ENCODE data around the gene PRR33. TPM values are rescaled to one million over a fixed set of nuclear protein-coding genes. Genes with fewer than 3 reads are reported as not detected.

Gene PRR33
- total and polyA plus RNA-seq, 5 experiments from 2014 or later, result 0.06 to 0.15 (median 0.08) TPM; not detected in 2

DNA sequence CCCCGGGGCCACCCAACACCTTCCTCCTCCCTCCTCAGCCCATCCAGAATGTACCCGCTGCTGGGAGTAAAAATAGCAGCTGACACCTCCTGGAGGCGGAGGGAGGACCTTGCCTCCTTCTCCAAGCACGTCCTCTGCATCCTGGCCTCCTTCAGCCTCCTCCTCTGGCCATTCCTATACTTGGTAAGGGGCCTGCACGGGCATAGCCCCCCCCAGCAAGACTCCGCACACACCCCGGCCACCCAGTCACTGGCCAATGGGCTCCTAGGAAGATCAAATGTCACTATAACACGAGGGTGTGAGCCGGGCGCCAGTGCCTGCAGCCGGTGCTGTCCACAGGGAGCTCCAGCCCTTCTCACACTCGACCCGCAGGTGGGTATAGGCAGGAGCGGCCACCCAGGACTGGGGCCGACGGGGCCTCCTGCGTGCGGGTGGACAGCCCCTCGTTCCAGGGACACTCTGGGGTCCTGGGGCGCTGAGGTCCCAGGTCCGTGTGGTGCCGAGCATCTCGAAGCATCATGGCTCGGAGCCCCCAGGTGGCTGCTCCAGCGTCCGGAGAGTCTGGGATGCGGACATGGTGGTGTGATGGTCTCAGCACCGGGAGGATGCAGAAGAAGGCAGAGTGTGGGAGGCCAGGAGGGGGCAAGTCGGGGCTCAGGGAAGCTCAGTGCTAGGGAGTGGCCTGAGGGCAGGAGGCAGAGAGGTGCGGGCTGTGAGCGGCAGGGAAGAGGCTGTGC lies 27.9 kb upstream of the PRR33 start, which contains the start of gene TNNT3:
Gene TNNT3, plus strand, starts transcription at position 313 of the 737 bp plus-strand sequence. CDS start 3,172 bp downstream, outside the sequence.
- Mint-ChIP-seq H3K9me3 (no peaks in the 10 kb centered on the region), H3K4me1 (peaks cover 16 to 50% (median 33%) of the 10 kb centered on the region in 4 donors), H3K4me3 (peak within 1 kb of the TSS in 1 of 10 donors; percentile 58), H3K36me3 (no peaks in the 10 kb centered on the region), H3K27me3 (peaks cover 5 to 11% (median 7%) of the 10 kb centered on the region in 5 donors), H3K27ac (peak within 1 kb of the TSS in 4 of 10 donors; percentile 26 to 67 (median 55))
- ATAC-seq (no peak), DNase-seq (no peak)
- POLR2A ChIA-PET, result interaction anchor here (9.4 kb wide), 1 partner anchor 29 kb away, joined by 109 read pairs; the partner anchor contains the start of gene PRR33

DNA sequence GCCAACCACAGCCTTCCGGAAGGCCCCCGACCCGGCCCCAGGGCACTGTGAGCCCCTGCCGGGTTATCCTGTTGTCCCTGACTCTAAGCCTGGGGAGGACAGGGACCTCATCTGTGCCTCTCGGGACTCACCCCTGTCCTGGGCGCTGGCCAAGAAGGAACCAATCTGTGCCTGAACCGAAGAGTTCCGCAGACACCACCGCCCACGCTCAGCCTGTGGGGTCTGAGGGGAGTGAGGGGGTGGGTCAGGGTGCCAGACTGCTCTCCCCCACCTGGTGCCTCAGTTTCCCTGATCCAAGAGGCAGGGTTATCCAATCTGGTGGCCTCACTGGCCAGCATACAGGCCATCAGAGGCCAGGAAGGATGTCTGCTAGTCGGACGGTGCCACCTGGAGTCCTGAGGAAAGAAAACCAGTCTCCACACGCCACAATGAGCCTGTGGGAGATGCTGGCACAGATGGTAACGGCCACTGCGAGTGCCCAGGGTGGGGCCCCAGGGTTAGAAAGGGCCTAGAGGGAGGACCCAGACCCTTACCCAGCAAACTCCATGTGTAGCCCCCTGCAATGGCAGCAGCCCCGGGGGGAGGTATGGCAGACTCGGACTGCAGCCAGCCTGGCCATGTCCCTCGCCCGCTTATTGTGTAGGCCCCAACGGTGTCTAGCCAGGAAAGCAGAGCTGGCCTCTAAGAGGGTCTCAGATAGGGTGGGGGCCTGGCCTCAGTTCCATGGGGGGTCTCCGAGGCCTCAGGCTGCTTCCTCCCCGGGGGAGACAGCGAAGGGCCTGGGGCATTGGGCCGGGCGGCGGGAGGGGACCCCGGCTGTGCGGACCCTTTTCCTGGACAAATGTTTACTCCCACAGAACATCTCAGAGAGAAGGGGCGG lies 27.0 kb upstream of the PRR33 start:
- H3K4me1 Mint-ChIP-seq, result peaks cover 16 to 53% (median 35%) of the 10 kb centered on the region in 4 donors
- ATAC-seq (no peak), DNase-seq (no peak)
- peaks cover 4 to 17% (median 7%) of the 10 kb centered on the region in 5 donors for H3K27me3 Mint-ChIP-seq
- no peak overlapping the region for H3K4me3 Mint-ChIP-seq
- H3K9me3 Mint-ChIP-seq, result no peaks in the 10 kb centered on the region
- POLR2A ChIA-PET, result interaction anchor here (1.2 to 9.4 kb wide), 3 partner anchors 28 to 68 kb away, joined by 5 to 109 read pairs (median 7); partner anchors contain the start of gene PRR33
- peak overlapping the region in 1 of 10 donors; percentile 56 for H3K27ac Mint-ChIP-seq
- no peaks in the 10 kb centered on the region for H3K36me3 Mint-ChIP-seq

DNA sequence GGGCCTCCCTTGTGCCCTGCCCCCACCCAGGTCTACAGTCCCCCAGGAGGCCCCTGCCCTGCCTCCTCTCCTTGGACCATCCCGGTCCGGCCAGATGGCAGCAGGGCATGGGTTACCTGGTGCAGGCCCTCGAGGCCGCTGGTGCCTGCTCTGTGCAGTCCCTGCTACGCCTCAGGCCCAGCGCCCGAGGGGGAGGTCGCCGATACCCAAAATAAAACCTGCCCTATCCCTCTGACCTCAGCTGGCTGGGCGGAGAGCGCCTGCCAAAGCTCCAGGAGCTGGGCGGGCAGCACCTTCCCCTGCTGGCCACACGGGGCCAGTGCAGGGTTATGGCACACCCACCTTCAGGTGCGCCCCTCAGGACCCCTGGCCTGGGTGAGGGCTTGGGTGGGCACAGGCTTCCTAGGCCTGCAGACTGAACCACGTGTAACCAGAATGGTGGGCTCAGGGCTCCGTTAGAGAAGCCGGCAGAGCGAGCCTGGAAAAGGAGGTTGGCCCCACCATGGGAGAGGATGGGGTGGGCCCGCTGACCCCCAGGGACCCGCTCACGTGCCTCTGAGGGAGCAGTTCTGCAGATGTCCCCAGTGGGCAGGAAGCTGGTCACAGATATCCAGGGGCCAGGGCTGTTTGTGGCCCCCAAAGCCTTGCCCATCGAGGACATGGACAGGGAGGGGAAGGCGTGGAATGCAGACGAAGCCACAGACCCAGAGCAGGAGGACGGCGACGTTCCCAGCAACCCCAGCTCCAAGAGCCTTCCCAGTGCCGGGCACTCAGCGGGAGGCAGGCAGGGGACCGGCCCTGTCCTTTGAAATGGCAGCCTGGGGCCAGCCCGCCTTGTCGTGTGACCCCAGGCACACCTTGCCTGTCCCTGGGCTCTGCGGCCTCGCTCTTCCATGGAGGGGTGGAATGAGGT lies 26.1 kb upstream of the PRR33 start:
- no peak overlapping the region for H3K27ac Mint-ChIP-seq
- peak in 2 of 10 donors; percentile 8 to 23 for DNase-seq
- H3K36me3 Mint-ChIP-seq, result no peaks in the 10 kb centered on the region
- H3K27me3 Mint-ChIP-seq, result peaks cover 1 to 15% (median 5%) of the 10 kb centered on the region in 5 donors
- H3K9me3 Mint-ChIP-seq, result no peaks in the 10 kb centered on the region
- peak; percentile 29 to 46 for ATAC-seq
- POLR2A ChIA-PET, result interaction anchor here (1.1 to 9.4 kb wide), 5 partner anchors 27 to 67 kb away, joined by 4 to 109 read pairs (median 7); partner anchors contain the start of genes LSP1 and PRR33
- peaks cover 16 to 47% (median 28%) of the 10 kb centered on the region in 4 donors for H3K4me1 Mint-ChIP-seq
- H3K4me3 Mint-ChIP-seq, result peak overlapping the region in 1 of 10 donors; percentile 34

DNA sequence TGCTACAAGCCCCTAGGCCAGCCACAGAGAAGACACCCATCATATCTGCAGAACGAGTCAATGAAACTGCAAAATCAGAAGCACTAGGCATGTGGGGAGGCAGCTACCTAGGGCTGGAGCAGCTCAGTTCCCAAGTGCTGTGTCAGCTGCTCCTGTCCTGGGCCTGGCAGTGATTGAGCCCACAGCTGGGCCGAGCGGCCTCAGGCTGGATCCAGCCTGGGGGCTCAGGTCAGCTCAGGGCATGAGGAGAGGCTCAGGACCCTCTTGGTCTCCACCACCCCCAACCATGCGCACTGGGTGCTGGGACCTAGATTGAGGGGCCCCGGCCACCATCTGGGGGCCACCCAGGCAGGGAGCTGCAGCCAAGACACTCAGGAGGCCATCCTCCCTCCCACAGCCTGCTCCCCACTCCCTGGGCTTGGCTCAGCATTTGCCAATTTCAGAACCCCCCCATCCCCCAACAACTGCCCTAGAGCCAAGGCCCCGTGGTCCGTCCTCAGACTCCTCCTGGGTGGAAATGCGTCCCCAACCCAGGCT lies 25.4 kb upstream of the PRR33 start:
- no peaks in the 10 kb centered on the region for H3K9me3 Mint-ChIP-seq
- no peaks in the 10 kb centered on the region for H3K36me3 Mint-ChIP-seq
- H3K4me3 Mint-ChIP-seq, result no peak overlapping the region
- POLR2A ChIA-PET, result interaction anchor here (0.7 to 9.4 kb wide), 5 partner anchors 27 to 78 kb away, joined by 3 to 109 read pairs (median 7); partner anchors contain the start of genes LSP1, PRR33 and TNNI2
- DNase-seq (peak in 1 of 10 donors; percentile 56), ATAC-seq (peak; percentile 11 to 16)
- peaks cover 0 to 14% (median 5%) of the 10 kb centered on the region in 5 donors for H3K27me3 Mint-ChIP-seq
- H3K4me1 Mint-ChIP-seq, result peaks cover 16 to 43% (median 26%) of the 10 kb centered on the region in 4 donors
- peak overlapping the region in 1 of 10 donors; percentile 80 for H3K27ac Mint-ChIP-seq

DNA sequence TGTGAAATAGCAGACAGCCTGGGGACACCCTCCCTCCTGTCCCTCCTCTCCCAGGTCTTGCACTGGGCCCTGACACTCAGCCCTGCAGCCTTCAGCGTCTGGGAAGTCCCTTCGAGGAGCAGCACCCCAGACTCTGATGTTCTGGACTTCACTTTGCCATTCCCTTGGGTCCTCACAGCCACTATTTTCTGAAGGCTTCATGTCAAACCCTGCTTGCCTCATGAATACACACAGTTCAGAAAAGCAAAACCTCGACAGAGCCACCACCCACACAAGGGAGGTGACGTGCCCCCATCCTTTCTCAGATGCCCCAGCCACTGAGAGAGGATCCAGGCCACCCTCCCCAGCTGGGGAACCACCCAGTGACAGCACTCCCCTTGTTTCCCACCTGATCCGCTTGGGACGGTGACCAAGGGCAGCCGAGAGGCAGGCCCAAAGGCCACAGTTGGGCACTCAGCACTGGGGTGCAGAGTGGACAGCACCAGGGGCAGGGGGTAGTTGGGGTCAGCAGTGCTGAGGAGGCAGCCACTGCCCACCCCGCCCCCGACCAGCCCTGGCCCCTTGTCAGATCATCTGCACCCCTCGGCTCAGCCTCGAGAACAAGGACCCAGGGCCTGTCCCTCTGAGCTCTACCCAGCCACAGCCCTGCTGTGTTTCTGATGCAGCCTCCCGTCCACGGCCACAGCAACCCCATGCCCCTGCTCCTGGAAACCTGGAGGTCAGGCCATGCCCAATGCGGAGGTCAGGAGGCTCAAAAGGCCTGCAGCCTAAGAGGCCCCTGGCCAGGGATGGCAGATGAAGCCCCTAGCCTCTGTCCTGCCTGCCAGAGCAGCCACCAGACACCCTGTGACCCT lies 24.7 kb upstream of the PRR33 start:
- ATAC-seq (peak; percentile 37 to 38), DNase-seq (peak in 1 of 10 donors; percentile 57)
- Mint-ChIP-seq H3K36me3 (no peaks in the 10 kb centered on the region), H3K4me3 (no peak overlapping the region), H3K9me3 (no peaks in the 10 kb centered on the region), H3K4me1 (peaks cover 16 to 39% (median 26%) of the 10 kb centered on the region in 4 donors), H3K27ac (peak overlapping the region in 3 of 10 donors; percentile 10 to 80 (median 63)), H3K27me3 (peaks cover 0 to 14% (median 5%) of the 10 kb centered on the region in 5 donors)
- POLR2A ChIA-PET, result interaction anchor here (0.7 to 9.4 kb wide), 5 partner anchors 26 to 77 kb away, joined by 3 to 109 read pairs (median 7); partner anchors contain the start of genes LSP1, PRR33 and TNNI2

DNA sequence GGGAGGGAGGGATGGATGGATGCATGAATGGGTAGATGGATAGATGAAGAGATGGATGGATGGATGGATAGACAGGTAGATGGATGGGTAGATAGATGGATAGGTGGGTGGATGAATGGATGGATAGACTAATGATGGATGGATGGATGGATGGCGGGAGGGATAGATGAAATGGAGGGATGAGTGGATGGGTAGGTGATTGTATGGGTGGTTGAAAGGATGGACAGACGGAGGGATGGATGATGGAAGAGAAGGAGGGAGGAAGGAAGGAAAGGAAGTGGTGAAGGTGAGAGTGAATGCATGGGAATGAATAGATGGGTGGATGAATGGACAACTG lies 24.1 kb upstream of the PRR33 start:
- H3K27ac Mint-ChIP-seq, result peak overlapping the region in 5 of 10 donors; percentile 1 to 63 (median 10)
- no peak for ATAC-seq
- H3K9me3 Mint-ChIP-seq, result no peaks in the 10 kb centered on the region
- POLR2A ChIA-PET, result interaction anchor here (2.3 to 9.4 kb wide), 2 partner anchors 25 to 63 kb away, joined by 10 to 109 read pairs; partner anchors contain the start of genes LSP1 and PRR33
- H3K4me1 Mint-ChIP-seq, result peaks cover 16 to 37% (median 26%) of the 10 kb centered on the region in 4 donors
- peak overlapping the region in 1 of 10 donors; percentile 12 for H3K4me3 Mint-ChIP-seq
- no peak for DNase-seq
- H3K36me3 Mint-ChIP-seq, result no peaks in the 10 kb centered on the region
- H3K27me3 Mint-ChIP-seq, result peaks cover 0 to 15% (median 5%) of the 10 kb centered on the region in 5 donors

DNA sequence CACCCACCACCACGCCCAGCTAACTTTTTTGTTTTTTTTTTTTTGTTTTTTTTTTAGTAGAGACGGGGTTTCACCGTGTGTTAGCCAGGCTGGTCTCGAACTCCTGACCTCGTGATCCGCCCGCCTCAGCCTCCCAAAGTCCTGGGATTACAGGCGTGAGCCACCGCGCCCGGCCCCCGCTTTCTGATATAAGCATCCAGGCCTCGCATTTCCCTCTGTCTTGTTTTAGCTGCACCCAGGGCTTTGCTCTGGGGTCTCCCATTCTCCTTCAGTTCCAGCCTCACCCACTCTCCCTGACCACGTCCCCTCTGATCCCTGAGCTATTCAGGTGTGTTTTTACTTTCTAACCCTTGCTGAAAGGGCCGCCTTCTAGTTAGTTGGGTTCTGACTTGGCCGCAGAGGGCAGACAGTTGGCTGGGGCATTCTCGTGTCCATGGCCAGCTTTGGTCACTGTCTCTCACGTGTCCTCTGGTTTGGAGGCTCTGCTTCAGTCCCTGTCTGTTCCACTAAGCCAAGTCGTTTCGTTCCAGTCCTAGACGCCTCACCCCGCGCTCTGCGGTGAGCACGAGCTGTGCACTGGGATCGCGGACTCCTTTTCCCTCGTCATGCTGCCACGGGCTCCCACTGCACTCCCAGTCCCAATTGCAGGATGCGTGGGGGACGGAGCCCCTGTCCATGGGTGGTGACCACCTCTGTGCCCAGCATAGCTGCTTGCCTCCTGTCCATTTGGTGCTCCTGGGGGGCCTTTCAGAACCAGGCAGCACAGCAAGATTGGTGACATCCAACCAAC lies 21.8 kb upstream of the PRR33 start:
- no peak for ATAC-seq
- DNase-seq, result no peak
- Mint-ChIP-seq H3K4me3 (no peak overlapping the region), H3K27ac (peak overlapping the region in 3 of 10 donors; percentile 46 to 93 (median 61)), H3K9me3 (no peaks in the 10 kb centered on the region), H3K27me3 (peaks cover 0 to 17% (median 7%) of the 10 kb centered on the region in 5 donors), H3K4me1 (peaks cover 16 to 36% (median 25%) of the 10 kb centered on the region in 4 donors), H3K36me3 (no peaks in the 10 kb centered on the region)
- POLR2A ChIA-PET, result interaction anchor here (1.1 to 1.5 kb wide), 2 partner anchors 23 to 24 kb away, joined by 3 read pairs; no protein-coding TSS in a partner anchor

DNA sequence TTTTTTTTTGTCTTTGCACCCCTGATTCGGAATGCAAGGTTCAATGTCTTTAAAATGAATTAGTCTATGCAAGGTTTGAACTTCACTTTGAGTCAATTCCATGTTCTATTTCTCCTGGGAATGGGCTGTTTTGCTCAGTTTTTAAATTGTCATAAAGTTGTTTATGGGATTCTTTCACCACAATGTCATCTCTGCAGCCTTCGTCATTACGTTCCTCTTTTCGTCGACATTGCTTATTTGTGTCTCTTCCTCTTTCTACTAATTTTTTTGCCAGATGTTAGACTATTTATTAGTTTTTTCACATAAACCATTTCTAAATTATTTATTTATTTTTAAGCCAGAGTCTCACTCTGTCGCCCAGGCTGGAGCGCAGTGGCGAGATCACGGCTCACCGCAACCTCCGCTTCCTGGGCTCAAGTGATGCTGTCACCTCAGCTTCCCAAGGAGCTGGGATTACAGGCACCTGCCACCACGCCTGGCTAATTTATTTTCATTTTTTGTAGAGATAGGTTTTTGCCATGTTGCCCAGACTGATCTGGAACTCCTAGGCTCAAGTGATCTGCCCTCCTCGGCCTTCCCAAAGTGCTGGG lies 20.7 kb upstream of the PRR33 start:
- ATAC-seq (no peak), DNase-seq (no peak)
- H3K27ac Mint-ChIP-seq, result no peak overlapping the region
- POLR2A ChIA-PET, result interaction anchor here (0.6 to 1.5 kb wide), 2 partner anchors 12 to 24 kb away, joined by 3 read pairs; no protein-coding TSS in a partner anchor
- H3K4me1 Mint-ChIP-seq, result peaks cover 16 to 31% (median 24%) of the 10 kb centered on the region in 4 donors
- no peaks in the 10 kb centered on the region for H3K36me3 Mint-ChIP-seq
- H3K9me3 Mint-ChIP-seq, result no peaks in the 10 kb centered on the region
- H3K27me3 Mint-ChIP-seq, result peaks cover 0 to 17% (median 7%) of the 10 kb centered on the region in 5 donors
- H3K4me3 Mint-ChIP-seq, result no peak overlapping the region

DNA sequence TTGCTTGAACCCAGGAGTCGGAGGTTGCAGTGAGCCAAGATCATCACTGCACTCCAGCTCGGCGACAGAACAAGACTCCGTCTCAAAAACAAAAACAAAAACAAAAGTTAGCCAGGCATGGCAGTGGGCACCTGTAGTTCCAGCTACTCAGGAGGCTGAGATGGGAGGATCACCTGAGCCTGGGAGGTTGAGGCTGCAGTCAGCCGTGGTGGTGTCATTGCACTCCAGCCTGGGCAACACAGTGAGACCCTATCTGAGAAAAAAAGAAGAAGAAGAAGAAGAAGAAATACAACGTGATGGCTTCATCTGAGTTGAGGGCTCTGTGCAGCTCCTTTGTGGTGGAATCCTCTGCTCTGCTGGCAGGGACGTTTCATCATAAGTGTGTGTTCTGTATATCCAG lies 17.8 kb upstream of the PRR33 start:
- H3K9me3 Mint-ChIP-seq, result no peaks in the 10 kb centered on the region
- H3K4me1 Mint-ChIP-seq, result peaks cover 2 to 6% (median 5%) of the 10 kb centered on the region in 4 donors
- H3K4me3 Mint-ChIP-seq, result no peak overlapping the region
- H3K36me3 Mint-ChIP-seq, result no peaks in the 10 kb centered on the region
- no peak for DNase-seq
- POLR2A ChIA-PET, result no interaction called here
- no peak for ATAC-seq
- H3K27me3 Mint-ChIP-seq, result peaks cover 0 to 9% (median 7%) of the 10 kb centered on the region in 5 donors
- no peak overlapping the region for H3K27ac Mint-ChIP-seq
